Measurements from ENCODE around the gene LIFR. TPM values are rescaled to one million over a fixed set of nuclear protein-coding genes. Genes with fewer than 3 reads are reported as not detected.
"Not testable (repeated sequence)": the region's sequence is repeated elsewhere in the genome, so short reads cannot be mapped to it uniquely, and the experiment has no call there.

The LIFR gene
- polyA plus RNA-seq, 1 donor (not counting 4 experiments of a cell fraction or from before 2014, with no cell fraction given) = 1.1 TPM

GRCh38 chr5:38600329-38601045 is 44.0 kb upstream of the LIFR start:
- Histone ChIP-seq H3K27me3 (ENCODE audit: control insufficient read depth, extremely low read depth, insufficient read depth, low read length) (no peaks in the 10 kb centered on the region), H3K9ac (ENCODE audit: control insufficient read depth, extremely low read depth, insufficient read depth, low read length) (no peak overlapping the region), H3K27ac (ENCODE audit: control insufficient read depth, insufficient read depth, low read length) (no peak overlapping the region), H3K4me3 (ENCODE audit: control insufficient read depth in 2 of 3, extremely low read depth in 1 of 3, insufficient read depth in 2 of 3, low read depth in 1 of 3, low read length in 3 of 3) (no peak overlapping the region), H3K36me3 (ENCODE audit: control insufficient read depth in 2 of 2, extremely low read depth in 1 of 2, insufficient read depth in 2 of 2, low read length in 2 of 2) (no peaks in the 10 kb centered on the region), H3K4me2 (ENCODE audit: control insufficient read depth, extremely low read depth, insufficient read depth, low read depth, low read length) (no peak overlapping the region), H3K9me3 (ENCODE audit: control insufficient read depth, low read depth, low read length) (no peaks in the 10 kb centered on the region), H3K9me1 (ENCODE audit: control insufficient read depth, extremely low read depth, insufficient read depth, low read length) (no peaks in the 10 kb centered on the region), H4K20me1 (ENCODE audit: control insufficient read depth, extremely low read depth, insufficient read depth, low read length) (no peaks in the 10 kb centered on the region), H2AFZ (ENCODE audit: control insufficient read depth, low read length) (no peak overlapping the region), H3K79me2 (ENCODE audit: control insufficient read depth, insufficient read depth, low read length) (no peaks in the 10 kb centered on the region), H3K4me1 (ENCODE audit: control insufficient read depth, extremely low read depth, insufficient read depth, low read length) (peaks cover 28% of the 10 kb centered on the region)
- dilution Hi-C loops (cut with MboI; ENCODE audit: extremely low pct_ligation_motif_present, low sequenced_read_pairs) = no loop called here
- TF ChIP-seq EZH2 (IDR thresholded peaks at IDR 0.05; ENCODE audit: low read length) (no peak), CTCF (optimal IDR thresholded peaks at IDR 0.05 in 1 of 3, IDR thresholded peaks at IDR 0.05 in 1 of 3, conservative IDR thresholded peaks at IDR 0.05 in 1 of 3; ENCODE audit: extremely low read depth in 1 of 3, insufficient read depth in 2 of 3, low read length in 3 of 3) (no peak)
- DNase-seq (ENCODE audit: low read depth, low spot score) = no peak
- FAIRE-seq = no peak

GRCh38 chr5:38599751-38600150 is 43.3 kb upstream of the LIFR start:
- DNase-seq (ENCODE audit: low read depth, low spot score); H3K27ac ChIP-seq (ENCODE audit: control insufficient read depth, insufficient read depth, low read length); H3K9me1 ChIP-seq (ENCODE audit: control insufficient read depth, extremely low read depth, insufficient read depth, low read length); H3K4me3 ChIP-seq (ENCODE audit: control insufficient read depth in 2 of 3, extremely low read depth in 1 of 3, insufficient read depth in 2 of 3, low read depth in 1 of 3, low read length in 3 of 3); H3K9me3 ChIP-seq (ENCODE audit: control insufficient read depth, low read depth, low read length); H3K79me2 ChIP-seq (ENCODE audit: control insufficient read depth, insufficient read depth, low read length); dilution Hi-C loops (cut with MboI; ENCODE audit: extremely low pct_ligation_motif_present, low sequenced_read_pairs); H3K36me3 ChIP-seq (ENCODE audit: control insufficient read depth in 2 of 2, extremely low read depth in 1 of 2, insufficient read depth in 2 of 2, low read length in 2 of 2); H2AFZ ChIP-seq (ENCODE audit: control insufficient read depth, low read length); H3K27me3 ChIP-seq (ENCODE audit: control insufficient read depth, extremely low read depth, insufficient read depth, low read length); FAIRE-seq; H3K9ac ChIP-seq (ENCODE audit: control insufficient read depth, extremely low read depth, insufficient read depth, low read length); H3K4me2 ChIP-seq (ENCODE audit: control insufficient read depth, extremely low read depth, insufficient read depth, low read depth, low read length); H4K20me1 ChIP-seq (ENCODE audit: control insufficient read depth, extremely low read depth, insufficient read depth, low read length): not testable (repeated sequence)
- H3K4me1 ChIP-seq (ENCODE audit: control insufficient read depth, extremely low read depth, insufficient read depth, low read length) = peaks cover 34% of the 10 kb centered on the region
